NCI-H2171 (cell line): Measurements from ENCODE around the gene LAMB3.

Experiments used
- DNase-seq: peaks from one replicate; lab custom pipeline; 2025; lab: John Stamatoyannopoulos, UW

The LAMB3 gene

GRCh38 chr1:209661071-209661470 lies 8.8 kb upstream of the LAMB3 start:
- DNase-seq = no peak

GRCh38 chr1:209659909-209660308 lies 7.7 kb upstream of the LAMB3 start:
- DNase-seq = no peak

GRCh38 chr1:209657918-209658317 lies 5.7 kb upstream of the LAMB3 start:
- DNase-seq = no peak

- DNase-seq = no peak
These were observed 5.1 kb upstream of the LAMB3 start for GRCh38 chr1:209657140-209657879.

GRCh38 chr1:209655411-209656231 lies 3.4 kb upstream of the LAMB3 start:
- DNase-seq = no peak

- no peak for DNase-seq
These were observed 1.7 kb upstream of the LAMB3 start for GRCh38 chr1:209653915-209654351.

- peak; percentile 71 for DNase-seq
These were observed 712 bp upstream of the LAMB3 start for GRCh38 chr1:209652873-209653401.

GRCh38 chr1:209651138-209651587 lies 1.1 kb downstream of the LAMB3 start:
- no peak for DNase-seq

GRCh38 chr1:209650454-209650853 lies 1.8 kb downstream of the LAMB3 start:
- no peak for DNase-seq

GRCh38 chr1:209648931-209649776 lies 3.1 kb downstream of the LAMB3 start:
- DNase-seq = no peak

- DNase-seq = no peak
These were observed 3.9 kb downstream of the LAMB3 start for GRCh38 chr1:209648346-209648745.

GRCh38 chr1:209647156-209647555 lies 5.1 kb downstream of the LAMB3 start:
- DNase-seq = no peak

- DNase-seq = no peak
These were observed 5.7 kb downstream of the LAMB3 start for GRCh38 chr1:209646558-209646957.

- DNase-seq = no peak
These were observed 6.4 kb downstream of the LAMB3 start for GRCh38 chr1:209645574-209646452.

GRCh38 chr1:209643285-209644020 lies 8.8 kb downstream of the LAMB3 start:
- no peak for DNase-seq

GRCh38 chr1:209642816-209643215 lies 9.4 kb downstream of the LAMB3 start:
- no peak for DNase-seq

- no peak for DNase-seq
These were observed 10.4 kb downstream of the LAMB3 start for GRCh38 chr1:209641832-209642172.

GRCh38 chr1:209635850-209636249 lies 16.4 kb downstream of the LAMB3 start:
- no peak for DNase-seq

GRCh38 chr1:209634005-209634737 lies 18.1 kb downstream of the LAMB3 start:
- DNase-seq = no peak
